ENCODE measurements around the gene CIZ1. TPM values are rescaled to one million over a fixed set of nuclear protein-coding genes. Genes with fewer than 3 reads are reported as not detected.
A peak's percentile ranks its signal among the peaks of the same experiment; 100 is the strongest.

CIZ1 gene
- total RNA-seq, 1 donor from 2014 or later = 56.7 TPM

GRCh38 chr9:128164307-128164885, 27.0 kb downstream of the CIZ1 start:
- no peak for DNase-seq (ENCODE audit: low read depth)
- no peak for TF ChIP-seq CTCF (conservative IDR thresholded peaks at IDR 0.05; ENCODE audit: low read depth, low read length)
- H3K4me3 ChIP-seq (ENCODE audit: low read depth, low read length) = no peak overlapping the region

GRCh38 chr9:128163523-128164306, 27.7 kb downstream of the CIZ1 start:
- H3K4me3 ChIP-seq (ENCODE audit: low read depth, low read length) = no peak overlapping the region
- TF ChIP-seq CTCF (conservative IDR thresholded peaks at IDR 0.05; ENCODE audit: low read depth, low read length) = no peak
- DNase-seq (ENCODE audit: low read depth) = no peak

GRCh38 chr9:128163027-128163515, 28.3 kb downstream of the CIZ1 start:
- no peak for DNase-seq (ENCODE audit: low read depth)
- no peak overlapping the region for H3K4me3 ChIP-seq (ENCODE audit: low read depth, low read length)
- no peak for TF ChIP-seq CTCF (conservative IDR thresholded peaks at IDR 0.05; ENCODE audit: low read depth, low read length)

GRCh38 chr9:128162215-128163026, 29.0 kb downstream of the CIZ1 start:
- no peak overlapping the region for H3K4me3 ChIP-seq (ENCODE audit: low read depth, low read length)
- TF ChIP-seq CTCF (conservative IDR thresholded peaks at IDR 0.05; ENCODE audit: low read depth, low read length) = no peak
- DNase-seq (ENCODE audit: low read depth) = no peak

GRCh38 chr9:128161215-128161902, 30.0 kb downstream of the CIZ1 start:
- H3K4me3 ChIP-seq (ENCODE audit: low read depth, low read length) = peak overlapping the region; percentile 82
- no peak for TF ChIP-seq CTCF (conservative IDR thresholded peaks at IDR 0.05; ENCODE audit: low read depth, low read length)
- DNase-seq (ENCODE audit: low read depth) = no peak

- DNase-seq (ENCODE audit: low read depth) = no peak
- peak overlapping the region; percentile 82 for H3K4me3 ChIP-seq (ENCODE audit: low read depth, low read length)
- no peak for TF ChIP-seq CTCF (conservative IDR thresholded peaks at IDR 0.05; ENCODE audit: low read depth, low read length)
Measured at GRCh38 chr9:128160603-128160987, 30.8 kb downstream of the CIZ1 start.
